Measurements from ENCODE around the gene CDHR4. TPM values are rescaled to one million over a fixed set of nuclear protein-coding genes. Genes with fewer than 3 reads are reported as not detected.
A peak's percentile ranks its signal among the peaks of the same experiment; 100 is the strongest.

CDHR4 gene, protein sequence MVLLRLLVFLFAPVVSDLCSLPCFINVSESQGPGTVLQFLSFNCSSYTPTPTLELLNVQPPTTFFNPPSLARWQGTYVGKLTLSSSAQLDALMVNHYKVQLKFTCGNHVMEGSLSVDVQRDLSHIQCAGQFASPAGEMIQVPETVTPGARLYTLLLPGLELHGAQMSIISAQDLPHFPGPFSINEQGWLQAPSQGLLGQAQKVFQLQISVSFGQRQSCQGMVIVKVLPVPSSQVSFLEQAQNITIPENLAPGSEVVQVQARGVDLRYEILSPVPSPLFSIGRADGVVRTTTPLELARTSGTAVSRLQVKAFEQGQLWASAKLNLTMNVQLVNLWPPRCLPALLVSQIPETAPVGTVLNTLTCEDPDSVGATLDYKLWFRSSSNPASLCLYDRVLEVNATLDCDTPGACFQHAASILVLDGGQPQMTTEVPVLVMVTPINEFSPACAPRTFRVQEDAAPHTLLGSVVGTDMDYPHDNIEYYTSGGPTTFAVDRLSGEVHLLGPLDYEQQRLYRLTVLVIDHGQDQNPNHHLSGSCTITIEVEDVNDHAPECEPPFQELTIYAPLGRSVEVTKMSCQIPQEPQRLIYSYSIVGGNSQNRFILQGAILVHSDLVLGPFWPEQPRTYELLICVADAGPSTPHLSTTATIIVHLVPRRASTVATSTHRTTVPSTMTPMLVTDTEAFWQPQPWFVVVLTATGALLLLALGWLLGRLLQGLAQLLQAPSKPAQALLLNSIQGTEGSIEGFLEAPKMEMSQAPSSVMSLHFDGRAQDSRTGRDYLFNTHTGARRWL
- total RNA-seq (2014; rRNA removed; shearing (Covaris generic)) (not detected in 2 replicates), total RNA-seq (2022) (0.32 TPM in 1 of 2 replicates, not detected in the other), Bru-seq, nascent RNA (not detected), BruChase-seq, experiment 1, labeled RNA remaining after a 6-hour chase (percentile 10 among the genes with signal in this experiment), BruChase-seq, experiment 2, labeled RNA remaining after a 2-hour chase (not detected)
- long read RNA-seq, result 0 reads

- DNase-seq (ENCODE audit: low spot score), result no peak
- no TSS peak for BruUV-seq (replicated peaks)
- no peak within 1 kb of the TSS for H3K4me2 ChIP-seq (ENCODE audit: low read length)
- POLR2A ChIA-PET, result interaction anchor here (0.5 to 0.7 kb wide), 4 partner anchors 11 to 55 kb away, joined by 3 to 4 read pairs (median 4); no protein-coding TSS in a partner anchor
- H3K4me3 ChIP-seq (ENCODE audit: low read depth, low read length, poor library complexity, severe bottlenecking), result no peak within 1 kb of the TSS
- no peak within 1 kb of the TSS for H2AFZ ChIP-seq (ENCODE audit: low read length)
- no peaks in the 10 kb centered on the region for H3K9me3 ChIP-seq (ENCODE audit: low read length)
- H3K36me3 ChIP-seq (ENCODE audit: insufficient read depth, low read length), result no peaks in the 10 kb centered on the region
- H3K27ac ChIP-seq (ENCODE audit: low read depth, low read length, poor library complexity, severe bottlenecking), result no peak within 1 kb of the TSS
- H4K20me1 ChIP-seq (ENCODE audit: insufficient read depth, low read length), result no peaks in the 10 kb centered on the region
- H3K9me2 ChIP-seq (ENCODE audit: insufficient read depth, low read length), result no peaks in the 10 kb centered on the region
- H3K79me2 ChIP-seq (ENCODE audit: insufficient read depth, low read depth, low read length), result no peaks in the 10 kb centered on the region; the same call in 1 of the 2 replicates
- H3K4me1 ChIP-seq (ENCODE audit: insufficient read depth, low read length, poor library complexity, severe bottlenecking), result peaks cover 14% of the 10 kb centered on the region
- TF ChIP-seq EZH2phosphoT487 (IDR thresholded peaks at IDR 0.05; ENCODE audit: borderline replicate concordance, low read depth, low read length), result no peak
- no peak for TF ChIP-seq CTCF (conservative IDR thresholded peaks at IDR 0.05; ENCODE audit: low read length)
- intact Hi-C loops (cut with micrococcal nuclease; ENCODE audit: unreplicated experiment), result loop anchor here (5.0 to 10.0 kb wide), 2 partner anchors 425 to 777 kb away; partner anchors contain the start of gene NDUFAF3
- CTCF ChIA-PET (ENCODE audit: unreplicated experiment), result interaction anchor here (1.2 kb wide), 1 partner anchor 40 kb away, joined by 3 read pairs; no protein-coding TSS in a partner anchor
Measured at GRCh38 chr3:49799761-49800160, at the start of gene CDHR4. TSS of gene CDHR4 (minus strand) at chr3:49799873. CDS start at chr3:49799812, 61 bp downstream.

GRCh38 chr3:49845694-49846093 is 46.0 kb upstream of the CDHR4 start:
- no peaks in the 10 kb centered on the region for H3K9me3 ChIP-seq (ENCODE audit: low read length)
- H3K4me1 ChIP-seq (ENCODE audit: insufficient read depth, low read length, poor library complexity, severe bottlenecking), result peaks cover 3% of the 10 kb centered on the region
- peaks cover 4% of the 10 kb centered on the region; the same call in 1 of the 2 replicates for H3K79me2 ChIP-seq (ENCODE audit: insufficient read depth, low read depth, low read length)
- H3K9me2 ChIP-seq (ENCODE audit: insufficient read depth, low read length), result no peaks in the 10 kb centered on the region
- no peak overlapping the region for H3K27ac ChIP-seq (ENCODE audit: low read depth, low read length, poor library complexity, severe bottlenecking)
- H2AFZ ChIP-seq (ENCODE audit: low read length), result no peak overlapping the region
- POLR2A ChIA-PET, result interaction anchor here (1.5 kb wide), 1 partner anchor 10 kb away, joined by 3 read pairs; no protein-coding TSS in a partner anchor
- H3K4me3 ChIP-seq (ENCODE audit: low read depth, low read length, poor library complexity, severe bottlenecking), result no peak overlapping the region
- DNase-seq (ENCODE audit: low spot score), result no peak
- H3K36me3 ChIP-seq (ENCODE audit: insufficient read depth, low read length), result peaks cover 75% of the 10 kb centered on the region
- no peaks in the 10 kb centered on the region for H4K20me1 ChIP-seq (ENCODE audit: insufficient read depth, low read length)
- no peak overlapping the region for H3K4me2 ChIP-seq (ENCODE audit: low read length)
- intact Hi-C loops (cut with micrococcal nuclease; ENCODE audit: unreplicated experiment), result no loop called here
- CTCF ChIA-PET (ENCODE audit: unreplicated experiment), result interaction anchor here (1.1 kb wide), 1 partner anchor 42 kb away, joined by 3 read pairs; no protein-coding TSS in a partner anchor
- BruUV-seq (replicated peaks), result TSS peak; percentile 11
- TF ChIP-seq EZH2phosphoT487 (IDR thresholded peaks at IDR 0.05; ENCODE audit: borderline replicate concordance, low read depth, low read length) (no peak), CTCF (conservative IDR thresholded peaks at IDR 0.05; ENCODE audit: low read length) (no peak)

All from OCI-LY7 (cell line).